ENCODE data around the gene ABCC11. TPM values are rescaled to one million over a fixed set of nuclear protein-coding genes. Genes with fewer than 3 reads are reported as not detected.
"Not testable (repeated sequence)": the region's sequence is repeated elsewhere in the genome, so short reads cannot be mapped to it uniquely, and the experiment has no call there.

ABCC11 gene
- total RNA-seq, 4 donors from 2014 or later = 0.32 to 0.52 TPM; not detected in 2

GRCh38 chr16:48182979-48183537 lies 64.3 kb downstream of the ABCC11 start:
- WGBS, 2 donors = 81 to 88% methylated on average over 8 of the region's 8 CpGs
- intact Hi-C loops (cut with DNase I; ENCODE audit: low total_unique reads) = no loop called here
- no peak overlapping the region for H3K4me3 ChIP-seq (ENCODE audit: low read depth, poor library complexity, severe bottlenecking)
- DNase-seq (ENCODE audit: low spot score in 2 of 2) = no peak
- no peak for TF ChIP-seq POLR2A (IDR thresholded peaks at IDR 0.05)
- no peak for TF ChIP-seq CTCF (IDR thresholded peaks at IDR 0.05)

GRCh38 chr16:48181746-48182520 lies 65.4 kb downstream of the ABCC11 start:
- H3K4me3 ChIP-seq (ENCODE audit: low read depth, poor library complexity, severe bottlenecking); intact Hi-C loops (cut with DNase I; ENCODE audit: low total_unique reads); DNase-seq (ENCODE audit: low spot score in 2 of 2): not testable (repeated sequence)
- WGBS, 2 donors = 56 to 65% methylated on average over 14 of the region's 14 CpGs

- no peak for TF ChIP-seq CTCF (IDR thresholded peaks at IDR 0.05)
- TF ChIP-seq POLR2A (IDR thresholded peaks at IDR 0.05) = no peak
Measured at GRCh38 chr16:48180868-48181480, 66.4 kb downstream of the ABCC11 start.

GRCh38 chr16:48176635-48177408 lies 70.5 kb downstream of the ABCC11 start:
- WGBS, 2 donors = 87 to 89% methylated on average over 20 of the region's 20 CpGs
- TF ChIP-seq CTCF (IDR thresholded peaks at IDR 0.05) (no peak), POLR2A (IDR thresholded peaks at IDR 0.05) (no peak)
- no peak overlapping the region for H3K4me3 ChIP-seq (ENCODE audit: low read depth, poor library complexity, severe bottlenecking)
- DNase-seq (ENCODE audit: low spot score in 2 of 2) = no peak
- intact Hi-C loops (cut with DNase I; ENCODE audit: low total_unique reads) = no loop called here

More at GRCh38 chr16:48180868-48181480, 66.4 kb downstream of the ABCC11 start:
- H3K4me3 ChIP-seq (ENCODE audit: low read depth, poor library complexity, severe bottlenecking) = no peak overlapping the region
- DNase-seq (ENCODE audit: low spot score in 2 of 2) = no peak
- intact Hi-C loops (cut with DNase I; ENCODE audit: low total_unique reads) = no loop called here
- WGBS, 2 donors = 76 to 78% methylated on average over 9 of the region's 9 CpGs

GRCh38 chr16:48173889-48174288 lies 73.5 kb downstream of the ABCC11 start:
- intact Hi-C loops (cut with DNase I; ENCODE audit: low total_unique reads) = loop anchor here (5.0 kb wide), 1 partner anchor 127 kb away; no protein-coding TSS in a partner anchor
- WGBS, 2 donors = 58 to 71% methylated on average over 1 of the region's 1 CpG
- H3K4me3 ChIP-seq (ENCODE audit: low read depth, poor library complexity, severe bottlenecking) = no peak overlapping the region
- no peak for DNase-seq (ENCODE audit: low spot score in 2 of 2)
- TF ChIP-seq POLR2A (IDR thresholded peaks at IDR 0.05) (no peak), CTCF (IDR thresholded peaks at IDR 0.05) (no peak)

Data from lower leg skin (tissue), 4 donors.